Activated CD8-positive, alpha-beta memory T cell treated with anti-CD3 and anti-CD28 coated beads, Interleukin-2, amount 50 U/mL, for 24 hours (primary cell): ENCODE results near the gene CENATAC.
A peak's percentile ranks its signal among the peaks of the same experiment; 100 is the strongest.
"Not testable (repeated sequence)": the region's sequence is repeated elsewhere in the genome, so short reads cannot be mapped to it uniquely, and the experiment has no call there.

Experiments
- DNase-seq: peaks from one replicate; pipeline ENCODE4 v3.0.0-alpha.2; 2020; ENCODE audit errors: extremely low read depth

The CENATAC gene

DNA sequence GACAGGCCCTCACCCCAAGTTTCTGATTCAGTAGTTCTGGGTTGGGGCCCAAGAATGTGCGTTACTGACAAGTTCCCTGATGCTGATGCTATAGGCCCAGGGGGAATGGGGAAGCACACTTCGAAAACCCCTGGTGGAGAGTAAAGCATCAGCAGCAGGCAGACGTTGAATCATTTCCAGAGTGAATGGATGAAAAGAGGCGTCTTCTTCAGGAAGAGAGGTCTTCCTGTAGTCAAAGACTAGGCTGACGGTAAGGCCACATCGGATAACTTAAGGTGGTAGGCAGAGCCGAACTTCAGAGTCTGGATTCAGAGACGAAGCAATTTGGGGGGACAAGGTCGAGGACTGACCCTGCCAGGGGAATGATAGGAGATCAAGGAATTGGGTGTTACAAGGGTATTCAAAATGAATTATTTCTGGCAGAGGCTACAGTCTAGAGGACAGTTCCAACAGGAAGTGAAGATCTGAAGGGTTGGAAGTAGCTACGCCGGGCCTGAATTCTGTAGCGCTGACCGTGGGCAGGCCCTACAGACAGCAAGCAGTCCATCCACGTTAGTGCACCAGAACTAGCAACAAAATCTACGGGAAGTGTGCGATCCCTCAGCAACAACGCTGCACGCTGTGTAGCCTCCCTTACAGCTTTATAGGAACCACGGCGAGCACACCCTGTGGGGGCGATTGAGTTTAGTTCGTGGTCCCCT lies 862 bp upstream of the CENATAC start:
- no peak for DNase-seq

DNA sequence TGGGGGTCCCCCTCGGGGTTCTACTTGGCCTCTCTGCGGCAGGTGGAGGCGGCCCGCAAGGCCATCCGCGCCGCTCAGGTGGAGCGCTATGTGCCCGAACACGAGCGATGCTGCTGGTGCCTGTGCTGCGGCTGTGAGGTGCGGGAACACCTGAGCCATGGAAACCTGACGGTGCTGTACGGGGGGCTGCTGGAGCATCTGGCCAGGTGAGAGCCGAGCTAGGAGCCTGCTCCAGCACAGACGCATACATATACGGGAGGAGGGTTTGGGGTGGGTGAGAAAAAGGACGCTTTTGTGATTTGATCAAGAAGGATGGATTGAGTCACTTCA lies 415 bp downstream of the CENATAC start:
- DNase-seq, result no peak

DNA sequence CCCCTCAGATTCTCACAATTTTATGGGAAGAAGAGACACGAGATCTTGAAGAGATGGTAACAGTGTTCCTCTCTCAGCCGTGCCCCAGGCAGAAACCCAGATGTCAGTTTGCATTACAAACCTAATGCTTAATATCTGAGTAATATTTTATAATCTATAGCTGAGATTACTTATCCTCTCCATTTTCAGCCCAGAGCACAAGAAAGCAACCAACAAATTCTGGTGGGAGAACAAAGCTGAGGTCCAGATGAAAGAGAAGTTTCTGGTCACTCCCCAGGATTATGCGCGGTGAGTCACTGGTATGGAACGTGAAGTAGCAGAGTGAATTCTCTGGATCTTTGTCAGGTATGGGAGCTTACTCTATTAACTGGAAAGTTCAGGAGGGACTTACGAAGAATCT lies 884 bp downstream of the CENATAC start:
- DNase-seq, result no peak

DNA sequence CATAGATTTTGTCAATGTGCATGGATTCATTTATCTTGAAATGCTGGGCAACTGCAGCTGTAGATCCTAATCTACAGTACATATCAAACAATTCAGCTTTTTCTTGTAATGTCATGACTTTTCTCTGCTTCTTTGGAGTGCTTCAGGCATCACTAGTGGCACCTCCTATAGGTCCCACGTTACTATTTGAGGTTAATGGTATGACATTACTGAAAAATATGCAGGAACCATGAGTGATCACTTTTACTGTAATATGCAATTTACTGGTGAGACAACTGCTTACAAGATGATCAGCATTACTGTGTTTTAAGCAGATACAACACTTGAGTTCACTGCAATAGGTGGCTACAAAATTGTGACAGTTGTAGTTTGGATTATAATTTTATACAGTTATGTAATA lies 3.0 kb downstream of the CENATAC start:
- DNase-seq, result no peak

DNA sequence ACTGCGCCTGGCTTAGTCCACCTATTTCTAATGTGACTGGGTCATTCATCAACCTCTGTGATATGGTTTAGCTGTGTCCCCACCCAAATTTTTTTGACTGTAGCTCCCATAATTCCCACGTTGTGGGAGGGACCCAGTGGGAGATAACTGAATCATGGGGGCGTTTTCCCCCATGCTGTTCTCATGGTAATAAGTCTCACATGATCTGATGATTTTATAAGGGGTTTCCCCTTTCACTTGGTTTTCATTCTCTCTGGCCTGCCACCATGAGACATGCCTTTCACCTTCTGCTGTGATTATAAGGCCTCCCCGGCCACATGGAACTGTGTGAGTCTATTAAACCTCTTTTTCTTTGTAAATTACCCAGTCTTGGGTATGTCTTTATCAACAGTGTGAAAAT lies 8.7 kb downstream of the CENATAC start:
- no peak for DNase-seq

DNA sequence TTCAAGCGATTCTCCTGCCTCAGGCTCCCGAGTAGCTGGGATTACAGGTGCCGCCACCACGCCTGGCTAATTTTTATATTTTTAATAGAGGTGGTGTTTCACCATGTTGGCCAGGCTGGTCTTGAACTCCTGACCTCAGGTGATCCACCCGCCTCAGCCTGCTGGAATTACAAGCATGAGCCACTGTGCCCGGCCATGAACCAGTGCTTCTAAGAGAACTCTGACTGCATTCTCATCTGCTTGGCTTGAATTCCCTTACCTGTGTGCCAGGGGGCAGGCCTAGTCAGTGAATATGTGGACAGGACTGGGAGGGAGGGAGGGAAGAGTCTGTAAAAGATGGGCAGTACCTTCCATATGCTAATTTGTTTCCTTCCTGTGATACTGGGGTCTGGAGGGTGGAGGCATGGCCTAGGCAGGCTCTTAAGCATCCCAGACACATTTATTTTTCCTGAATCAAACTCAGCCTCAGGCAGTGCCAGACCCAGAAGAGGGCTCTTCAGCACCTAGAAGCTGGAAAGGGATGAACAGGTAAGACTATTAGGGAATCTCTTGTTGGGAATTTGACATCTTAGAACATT lies 13.6 kb downstream of the CENATAC start:
- no peak for DNase-seq

DNA sequence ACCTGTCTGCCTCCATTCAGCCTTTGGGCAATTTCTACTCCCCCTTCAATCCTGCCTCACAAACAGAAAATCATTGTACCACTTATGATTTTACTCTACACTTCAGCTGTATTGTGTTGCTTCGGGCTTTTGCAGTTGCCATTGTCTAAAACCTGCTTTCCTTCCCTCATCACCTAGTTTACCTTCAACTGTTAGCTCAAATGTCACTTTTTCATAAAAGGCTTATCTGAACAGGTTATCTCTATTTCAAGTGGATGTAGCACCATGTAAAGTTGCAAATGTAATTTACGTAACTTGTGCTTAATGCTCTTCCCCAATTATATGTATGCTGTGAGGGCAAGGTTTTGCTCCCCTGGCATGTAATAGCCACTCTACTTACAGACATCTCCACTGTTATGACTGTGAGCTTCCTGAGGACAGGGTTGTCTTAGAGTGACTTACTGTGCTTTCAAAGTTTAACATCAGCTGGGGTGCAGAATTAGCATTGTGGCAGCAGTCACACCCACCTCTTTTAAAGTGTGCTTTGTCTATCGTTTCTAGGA lies 14.8 kb downstream of the CENATAC start:
- no peak for DNase-seq

DNA sequence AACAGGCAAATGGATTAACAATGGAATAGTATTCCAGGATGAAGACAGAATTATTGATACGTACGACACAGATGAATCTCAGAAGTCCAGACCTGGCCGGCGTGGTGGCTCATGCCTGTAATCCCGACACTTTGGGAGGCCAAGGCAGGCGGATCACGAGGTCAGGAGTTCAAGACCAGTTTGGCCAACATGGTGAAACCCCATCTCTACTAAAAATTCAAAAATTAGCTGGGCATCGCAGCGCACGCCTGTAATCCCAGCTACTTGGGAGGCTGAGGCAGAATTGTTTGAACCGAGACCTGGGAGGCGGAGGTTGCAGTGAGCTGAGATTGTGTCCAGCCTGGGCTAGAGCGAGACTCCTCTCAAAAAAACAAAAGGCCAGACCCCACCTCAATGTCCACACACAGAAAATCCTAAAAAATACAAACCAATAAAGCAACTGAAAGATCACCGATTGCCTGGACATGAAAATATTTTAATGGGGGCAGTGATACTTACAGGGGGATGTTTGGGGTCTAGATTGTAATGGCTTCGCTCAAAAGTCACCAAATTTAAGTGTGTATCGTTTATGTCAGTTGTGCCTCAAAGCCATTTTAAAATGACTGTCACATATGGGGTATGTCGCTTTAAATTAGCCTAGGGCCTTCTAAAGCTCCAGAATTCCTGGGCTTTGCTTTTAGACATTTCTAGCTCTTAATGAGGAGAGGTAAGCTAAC lies 16.4 kb downstream of the CENATAC start:
- DNase-seq, result no peak

DNA sequence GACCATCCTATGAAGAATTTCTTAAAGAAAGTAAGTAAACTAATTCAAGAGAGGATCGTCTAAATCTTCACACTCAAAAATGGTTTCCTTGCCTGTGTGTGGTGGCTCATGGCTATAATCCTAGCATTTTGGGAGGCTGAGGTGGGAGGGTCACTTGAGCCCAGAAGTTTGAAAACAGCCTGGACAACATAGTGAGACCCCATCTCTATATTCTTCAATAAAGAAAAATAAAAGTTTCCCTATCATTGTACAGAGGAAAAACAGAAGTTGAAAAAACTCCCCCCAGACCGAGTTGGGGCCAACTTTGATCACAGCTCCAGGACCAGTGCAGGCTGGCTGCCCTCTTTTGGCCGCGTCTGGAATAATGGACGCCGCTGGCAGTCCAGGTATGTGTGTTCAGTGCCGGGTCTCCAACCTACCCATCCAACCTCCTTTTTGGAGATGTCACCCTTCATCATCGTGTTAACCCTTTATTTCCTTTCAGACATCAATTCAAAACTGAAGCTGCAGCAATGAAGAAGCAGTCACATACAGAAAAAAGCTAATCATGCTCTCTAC lies 17.2 kb downstream of the CENATAC start:
- DNase-seq, result no peak

DNA sequence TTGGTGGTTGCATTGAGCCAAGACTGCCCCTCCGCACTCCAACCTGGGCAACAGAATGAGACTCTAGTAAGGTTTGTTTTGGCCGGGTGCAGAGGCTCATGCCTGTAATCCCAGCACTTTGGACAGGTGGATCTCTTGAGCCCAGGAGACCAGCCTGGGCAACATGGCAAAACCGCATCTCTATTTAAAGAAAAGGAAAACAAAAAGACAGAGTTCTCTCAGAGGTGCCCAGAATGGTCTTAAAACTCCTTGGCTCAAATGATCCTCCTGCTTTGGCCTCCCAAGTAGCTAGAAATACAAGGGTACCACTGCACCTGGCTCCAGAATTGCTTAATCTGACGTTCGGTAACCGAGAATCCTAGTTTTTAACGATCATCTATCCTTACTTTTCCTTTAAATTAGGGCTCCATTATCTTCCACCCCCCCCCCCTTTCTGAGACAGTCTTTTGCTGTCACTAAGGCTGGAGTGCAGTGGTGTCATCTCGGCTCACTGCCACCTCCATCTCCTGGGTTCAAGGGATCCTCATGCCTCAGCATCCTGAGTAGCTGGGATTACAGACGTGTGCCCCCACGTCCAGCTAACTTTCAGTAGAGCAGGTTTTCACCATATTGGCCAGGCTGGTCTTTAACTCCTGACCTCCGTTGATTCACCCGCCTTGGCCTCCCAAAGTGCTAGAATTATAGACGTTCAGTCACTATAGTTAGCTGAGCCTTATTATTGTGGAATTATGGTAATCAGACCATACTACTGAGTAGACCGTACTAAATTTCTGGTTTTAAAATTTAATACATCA lies 18.5 kb downstream of the CENATAC start:
- DNase-seq, result no peak

DNA sequence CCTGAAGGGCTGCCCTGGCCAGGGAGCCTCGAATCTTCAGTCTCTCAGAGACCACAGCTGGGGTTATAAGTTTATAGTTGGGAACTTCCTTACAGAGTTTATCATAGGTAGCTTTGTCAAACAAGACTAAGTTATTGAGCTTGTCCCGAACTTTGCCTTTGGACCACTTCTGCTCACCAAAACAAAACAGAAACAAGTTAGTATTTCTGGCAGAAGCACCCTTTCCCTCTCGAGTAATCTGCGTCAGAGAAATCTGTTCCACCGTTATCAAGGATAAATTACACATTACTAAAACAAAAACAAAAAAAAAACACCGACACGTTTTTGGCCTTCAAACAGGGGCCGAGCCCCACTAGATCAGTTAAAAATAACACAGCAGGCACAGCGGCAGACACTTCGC lies 19.4 kb downstream of the CENATAC start:
- not testable (repeated sequence) for DNase-seq

DNA sequence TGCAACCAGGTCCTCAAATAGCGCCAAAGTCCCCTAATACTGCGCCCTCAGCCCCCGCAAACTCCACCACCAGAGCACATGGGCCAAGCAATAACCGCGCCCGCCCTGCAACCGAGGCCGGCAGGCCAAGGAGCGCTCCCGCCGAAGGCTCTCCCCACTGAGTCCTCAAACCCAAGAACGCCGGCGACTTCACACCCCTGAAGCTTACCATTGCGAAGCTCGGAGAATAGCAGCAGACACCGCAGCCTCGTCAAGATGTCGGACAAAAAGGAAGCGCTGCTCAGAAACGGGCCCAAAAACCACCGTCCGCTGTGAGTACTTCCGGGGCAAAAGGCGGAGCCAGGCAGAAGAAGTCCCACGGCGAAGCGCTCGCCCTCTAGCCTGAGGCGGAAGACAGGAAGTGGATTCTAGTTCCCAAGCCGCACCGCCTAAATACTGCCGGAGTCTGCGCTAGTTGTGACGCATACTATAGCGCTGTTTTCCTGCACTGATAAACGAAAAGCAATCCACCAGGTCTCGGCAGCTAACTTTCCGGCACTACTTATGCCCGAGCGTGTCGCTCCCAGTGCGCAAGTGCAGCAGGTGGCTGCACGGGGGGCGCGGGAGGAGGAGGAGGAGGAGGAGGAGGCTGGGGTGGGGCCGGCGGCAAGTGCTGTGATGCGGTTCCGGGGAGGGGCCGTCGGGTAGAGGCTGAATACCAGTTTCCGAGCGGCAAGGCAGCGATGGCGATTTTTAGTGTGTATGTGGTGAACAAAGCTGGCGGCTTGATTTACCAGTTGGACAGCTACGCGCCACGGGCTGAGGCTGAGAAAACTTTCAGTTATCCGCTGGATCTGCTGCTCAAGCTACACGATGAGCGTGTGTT lies 20.4 kb downstream of the CENATAC start, which contains the start of the genes RPS25 and TRAPPC4:
Gene RPS25 (minus strand): TSS at position 270 of the 865 bp plus-strand sequence. CDS start 59 bp downstream, at position 211.
Gene TRAPPC4 (plus strand): TSS at position 693 of the 865 bp plus-strand sequence. CDS start 30 bp downstream, at position 723.
- DNase-seq, result peak; percentile 89

DNA sequence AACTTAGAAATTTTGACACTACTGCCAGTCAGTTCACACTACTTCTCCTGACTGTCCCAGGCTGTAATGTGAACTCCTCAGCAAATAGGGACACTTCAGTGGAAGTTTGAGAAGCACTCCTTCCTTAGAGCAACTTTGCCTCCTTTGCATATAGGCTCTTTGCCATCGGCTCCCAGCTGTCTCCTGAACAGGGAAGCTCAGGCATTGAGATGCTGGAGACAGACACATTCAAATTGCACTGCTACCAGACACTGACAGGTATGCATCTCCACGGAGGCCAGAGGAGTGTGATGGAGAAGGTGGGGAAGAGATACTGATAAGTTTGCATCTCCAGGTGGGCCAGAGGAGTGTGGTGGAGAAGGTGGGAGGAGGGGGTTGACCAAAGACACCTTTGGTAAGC lies 22.1 kb downstream of the CENATAC start:
- DNase-seq, result no peak

DNA sequence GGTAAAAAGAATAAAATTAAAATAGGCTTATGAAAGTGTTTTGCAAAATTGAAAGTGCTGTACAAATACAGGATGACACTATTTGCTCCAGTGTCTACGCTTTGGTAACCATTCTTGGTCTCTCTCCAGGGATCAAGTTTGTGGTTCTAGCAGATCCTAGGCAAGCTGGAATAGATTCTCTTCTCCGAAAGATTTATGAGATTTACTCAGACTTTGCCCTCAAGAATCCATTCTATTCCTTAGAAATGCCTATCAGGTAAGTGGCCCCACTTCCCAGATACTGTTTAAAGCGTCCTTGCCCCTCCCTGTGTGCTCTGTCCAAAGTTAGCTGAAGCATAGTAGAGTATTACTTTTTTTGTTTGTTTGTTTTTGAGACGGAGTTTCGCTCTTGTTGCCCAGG lies 23.7 kb downstream of the CENATAC start:
- DNase-seq, result no peak

DNA sequence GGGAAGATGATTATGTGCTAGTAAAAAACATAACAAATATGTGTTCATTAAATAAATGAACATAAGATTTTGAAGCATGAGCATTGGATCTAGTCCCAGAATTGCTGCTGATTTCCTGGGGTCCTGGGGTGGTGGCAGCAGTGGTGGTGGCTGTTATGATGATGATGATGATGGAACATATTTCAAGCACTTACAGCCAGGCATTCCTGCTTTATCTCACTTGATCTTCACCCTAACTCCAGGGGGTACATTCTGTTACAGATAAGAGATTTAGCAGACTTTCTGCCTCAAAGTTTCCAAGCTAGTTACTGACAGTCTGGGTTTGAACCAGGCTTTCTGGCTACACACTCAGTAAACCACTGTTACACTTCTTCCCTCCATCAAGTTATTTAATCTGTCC lies 25.8 kb downstream of the CENATAC start:
- DNase-seq, result no peak

DNA sequence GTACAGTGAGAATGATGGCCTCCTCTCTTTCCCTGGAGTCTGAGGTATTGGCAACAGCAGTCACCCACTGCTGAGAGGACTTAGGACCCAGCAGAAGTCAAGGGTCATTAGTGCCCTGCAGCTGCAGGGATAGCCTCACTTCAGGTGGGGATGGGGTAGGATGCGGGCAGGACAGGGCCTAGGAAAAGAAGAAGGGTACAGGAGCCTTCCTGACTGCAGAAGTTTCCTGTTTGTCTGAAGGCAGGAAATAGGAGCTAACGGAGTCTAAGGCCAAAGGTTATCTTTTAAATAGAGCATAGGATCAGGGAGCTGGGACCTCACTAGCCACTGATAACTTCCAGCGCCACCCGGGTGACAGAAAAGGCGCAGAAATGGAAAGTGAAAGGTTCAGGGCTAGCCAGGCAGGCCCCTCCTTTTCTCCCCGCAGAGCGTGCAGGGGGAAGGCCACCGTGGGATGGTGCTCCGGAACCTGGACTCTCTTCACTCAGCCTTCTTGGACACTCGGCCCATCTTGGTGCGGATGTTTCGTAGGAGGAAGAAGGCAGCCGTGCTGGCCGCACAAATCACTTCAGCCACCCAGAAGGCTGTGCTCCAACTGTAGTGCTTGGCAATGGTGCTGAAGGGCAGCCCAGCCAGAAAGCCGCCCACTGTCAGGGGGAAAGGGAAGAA lies 26.6 kb downstream of the CENATAC start:
- no peak for DNase-seq

DNA sequence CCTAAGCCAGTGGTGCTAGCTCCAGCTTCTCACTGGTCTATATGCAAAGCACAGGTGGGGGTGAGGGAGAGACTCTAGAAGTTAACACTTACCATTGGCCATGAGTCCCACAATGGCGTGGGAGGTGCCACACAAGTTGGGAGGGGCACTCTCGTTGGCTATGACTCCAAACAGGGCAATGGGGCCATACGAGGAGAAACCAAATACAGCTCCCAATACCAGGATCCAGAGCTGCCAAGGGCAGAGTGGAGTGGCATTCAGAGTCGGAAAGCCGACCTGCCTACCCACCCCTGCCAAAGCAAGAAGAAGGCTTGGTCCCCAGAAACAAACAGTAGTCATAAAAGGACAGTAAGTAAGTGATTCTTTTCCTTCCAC lies 27.1 kb downstream of the CENATAC start:
- DNase-seq, result no peak

DNA sequence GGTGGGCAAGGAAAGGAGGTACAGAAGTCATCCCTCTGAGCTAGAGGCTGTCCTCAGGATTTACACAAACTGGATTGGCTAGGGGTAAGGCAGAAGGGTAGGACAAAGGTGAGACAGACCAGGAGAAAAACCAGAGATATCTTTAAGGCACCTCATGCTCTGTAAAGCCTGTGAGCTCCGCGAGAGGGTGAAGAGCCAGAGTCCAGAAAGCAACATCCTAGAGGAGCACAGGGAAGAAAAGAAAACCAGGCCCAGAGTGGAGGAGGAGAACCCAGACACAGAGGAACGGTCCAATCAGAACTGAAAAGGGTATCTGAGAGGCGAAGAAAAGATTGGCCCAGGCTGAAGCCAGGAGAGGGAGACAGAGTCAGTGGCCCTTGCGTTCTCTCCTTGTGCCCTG lies 27.6 kb downstream of the CENATAC start:
- no peak for DNase-seq

DNA sequence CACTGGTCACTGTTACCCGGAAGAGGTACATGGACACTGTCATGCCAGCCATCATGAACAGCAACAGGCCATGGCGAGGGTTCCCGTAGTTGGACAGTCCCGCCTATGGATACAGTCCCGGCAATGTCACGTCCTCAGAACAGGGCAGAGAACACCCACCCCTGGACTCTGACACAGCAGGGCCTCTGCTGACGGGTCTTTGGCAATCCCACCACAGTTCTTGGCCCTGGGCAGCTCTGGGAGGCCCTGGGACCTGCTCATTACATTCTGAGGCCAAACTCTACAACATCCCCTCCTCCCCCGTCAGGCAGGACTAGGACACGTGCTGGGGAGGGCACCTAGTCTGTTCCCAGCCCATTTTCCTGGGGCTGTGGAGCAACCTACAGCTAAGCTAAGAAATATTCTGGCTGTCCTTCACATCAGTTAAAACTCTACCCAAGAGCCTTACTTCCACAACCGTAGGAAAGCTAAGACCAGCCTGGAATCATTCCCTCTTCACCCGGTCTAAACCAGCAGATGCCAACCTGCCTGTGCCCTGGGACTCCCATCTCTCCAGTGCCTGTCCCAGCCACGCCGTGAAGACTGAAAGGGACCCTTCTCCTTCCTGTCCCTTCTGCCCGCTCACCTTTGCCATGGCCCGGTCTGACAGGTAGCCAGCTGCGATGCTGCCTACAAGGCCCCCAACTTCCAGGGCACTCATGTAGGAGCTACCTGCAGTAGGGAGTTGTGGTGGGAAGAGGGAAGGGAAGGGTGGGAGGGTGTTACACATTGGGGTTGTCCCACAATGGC lies 28.2 kb downstream of the CENATAC start:
- no peak for DNase-seq
